Epithelial cell of proximal tubule (primary cell): ENCODE data around the gene SUPT3H. TPM values are rescaled to one million over a fixed set of nuclear protein-coding genes. Genes with fewer than 3 reads are reported as not detected.

Experiments
- DNase-seq: peaks from one replicate; pipeline ENCODE4 v3.0.0-alpha.2; 2011; ENCODE audit warnings: low read depth
- H3K4me3 ChIP-seq: 2 replicates; pipeline ENCODE4 v1.5.1; 2011; ENCODE audit warnings: low read depth, mild to moderate bottlenecking, low read length
- total RNA-seq: library from RNA; depleted of rRNA; stranded (reverse); fragments of >200 nt; gene quantifications from 2 replicates; pipeline ENCODE4 v1.2.3, GENCODE V29; 2015
- TF ChIP-seq, protein P1 (sequence below): conservative IDR thresholded peaks from 2 replicates; pipeline ENCODE4 v1.5.1; 2012; ENCODE audit warnings: low read depth, mild to moderate bottlenecking, low read length

SUPT3H gene
- total RNA-seq, 1 donor from 2014 or later, result 11.5 TPM

DNA sequence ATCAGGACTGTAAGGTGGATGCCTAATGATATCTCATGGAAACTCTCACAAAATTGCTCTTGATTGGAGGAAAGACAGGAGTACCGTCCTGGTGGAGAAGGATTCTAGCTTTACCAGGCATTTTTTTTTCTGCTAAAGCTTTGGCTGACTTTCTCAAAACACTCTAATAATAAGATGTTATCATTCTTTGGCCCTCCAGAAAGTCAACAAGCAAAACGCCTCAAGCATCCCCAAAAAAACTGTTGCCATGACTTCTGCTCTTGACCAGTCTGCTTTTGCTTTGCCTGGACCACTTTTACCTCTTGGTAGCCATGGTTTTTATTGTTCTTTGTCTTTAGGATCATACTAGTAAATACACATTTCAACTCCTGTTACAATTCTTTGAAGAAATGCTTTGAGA lies 105.1 kb downstream of the SUPT3H start:
- H3K4me3 ChIP-seq, result no peak overlapping the region
- TF ChIP-seq, protein P1, sequence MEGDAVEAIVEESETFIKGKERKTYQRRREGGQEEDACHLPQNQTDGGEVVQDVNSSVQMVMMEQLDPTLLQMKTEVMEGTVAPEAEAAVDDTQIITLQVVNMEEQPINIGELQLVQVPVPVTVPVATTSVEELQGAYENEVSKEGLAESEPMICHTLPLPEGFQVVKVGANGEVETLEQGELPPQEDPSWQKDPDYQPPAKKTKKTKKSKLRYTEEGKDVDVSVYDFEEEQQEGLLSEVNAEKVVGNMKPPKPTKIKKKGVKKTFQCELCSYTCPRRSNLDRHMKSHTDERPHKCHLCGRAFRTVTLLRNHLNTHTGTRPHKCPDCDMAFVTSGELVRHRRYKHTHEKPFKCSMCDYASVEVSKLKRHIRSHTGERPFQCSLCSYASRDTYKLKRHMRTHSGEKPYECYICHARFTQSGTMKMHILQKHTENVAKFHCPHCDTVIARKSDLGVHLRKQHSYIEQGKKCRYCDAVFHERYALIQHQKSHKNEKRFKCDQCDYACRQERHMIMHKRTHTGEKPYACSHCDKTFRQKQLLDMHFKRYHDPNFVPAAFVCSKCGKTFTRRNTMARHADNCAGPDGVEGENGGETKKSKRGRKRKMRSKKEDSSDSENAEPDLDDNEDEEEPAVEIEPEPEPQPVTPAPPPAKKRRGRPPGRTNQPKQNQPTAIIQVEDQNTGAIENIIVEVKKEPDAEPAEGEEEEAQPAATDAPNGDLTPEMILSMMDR, result no peak
- no peak for DNase-seq

DNA sequence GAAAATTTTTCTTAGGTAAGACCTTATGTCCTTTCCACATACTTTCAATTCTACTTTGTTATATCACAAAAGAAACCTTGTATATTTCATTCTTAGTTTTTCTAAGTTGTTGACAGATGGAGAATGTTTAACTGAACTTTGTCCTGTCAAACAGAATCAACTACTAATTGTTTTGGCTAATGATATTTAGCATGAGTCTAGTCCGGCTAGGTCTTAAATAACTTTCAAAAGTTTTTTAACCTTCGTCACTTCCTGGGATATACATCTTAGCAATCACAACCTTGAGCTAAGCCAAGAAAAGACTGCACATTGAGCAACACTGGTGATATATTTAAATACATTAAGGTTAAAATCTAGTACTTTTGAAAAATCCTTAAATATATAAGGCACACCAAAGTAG lies 112.5 kb downstream of the SUPT3H start:
- DNase-seq, result no peak
- TF ChIP-seq, protein P1, result no peak
- no peak overlapping the region for H3K4me3 ChIP-seq

DNA sequence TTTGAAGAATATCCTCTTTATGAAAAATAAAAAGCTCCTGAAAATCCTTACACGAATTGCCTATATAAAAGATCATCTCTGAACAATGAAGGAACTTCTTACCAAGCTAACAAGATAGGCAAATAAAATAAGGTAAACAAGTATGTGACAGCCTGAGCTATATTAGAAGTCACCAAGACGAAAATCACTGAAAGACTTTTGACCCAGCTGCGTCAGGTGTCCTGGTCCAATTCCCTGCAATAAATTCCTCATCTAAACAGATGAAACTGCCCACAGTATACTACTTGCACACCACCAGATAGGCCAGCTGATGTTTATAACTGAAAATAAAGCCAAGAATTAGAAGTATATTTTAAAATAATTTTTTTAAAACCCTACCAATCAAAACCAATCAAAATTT lies 117.0 kb downstream of the SUPT3H start:
- TF ChIP-seq, protein P1, result no peak
- no peak overlapping the region for H3K4me3 ChIP-seq
- no peak for DNase-seq

DNA sequence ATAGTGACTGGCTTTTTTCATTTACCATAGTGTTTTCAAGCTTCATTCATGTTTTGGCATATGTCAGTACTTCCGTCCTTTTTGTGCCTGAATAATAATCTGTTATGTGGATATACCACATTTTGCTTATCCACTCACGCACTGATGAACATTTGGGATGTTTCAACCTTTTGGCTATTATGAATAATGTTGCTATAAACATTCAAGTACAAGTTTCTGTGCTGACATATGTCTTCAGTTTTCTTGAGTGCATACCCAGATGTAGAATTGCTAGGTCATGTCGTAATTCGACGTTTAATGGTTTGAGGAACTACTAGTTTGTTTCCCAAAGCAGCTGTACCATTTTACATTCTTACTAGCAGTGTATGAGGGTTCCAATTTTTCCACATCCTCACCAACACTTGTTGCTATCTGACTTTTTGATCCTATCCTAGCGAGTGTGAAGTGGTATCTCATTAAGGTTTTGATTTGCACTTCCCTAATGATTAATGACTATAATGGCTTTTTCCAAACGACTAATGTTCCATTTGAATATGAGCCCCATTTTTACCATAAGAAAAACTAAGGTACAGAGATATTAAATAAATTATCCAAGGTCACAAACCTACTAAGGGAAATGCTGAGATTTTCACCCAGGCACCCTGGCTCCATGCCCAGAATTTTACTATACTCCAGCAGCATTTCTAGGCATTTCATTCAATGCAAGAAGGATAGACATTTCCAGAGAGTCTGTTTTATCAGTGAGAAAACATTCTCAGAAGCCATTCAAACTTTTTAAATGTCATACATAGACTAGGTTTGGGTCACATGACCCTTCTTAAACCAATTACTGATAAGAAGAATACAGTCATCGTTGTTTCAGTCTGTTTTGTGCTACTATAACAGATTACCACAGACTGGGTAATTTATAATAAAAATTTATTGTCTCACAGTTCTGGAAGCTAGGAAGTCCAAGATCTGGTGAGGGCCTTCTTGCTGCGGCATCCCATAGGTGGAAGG lies 120.7 kb downstream of the SUPT3H start:
- H3K4me3 ChIP-seq, result no peak overlapping the region
- DNase-seq, result no peak
- TF ChIP-seq, protein P1, result no peak

DNA sequence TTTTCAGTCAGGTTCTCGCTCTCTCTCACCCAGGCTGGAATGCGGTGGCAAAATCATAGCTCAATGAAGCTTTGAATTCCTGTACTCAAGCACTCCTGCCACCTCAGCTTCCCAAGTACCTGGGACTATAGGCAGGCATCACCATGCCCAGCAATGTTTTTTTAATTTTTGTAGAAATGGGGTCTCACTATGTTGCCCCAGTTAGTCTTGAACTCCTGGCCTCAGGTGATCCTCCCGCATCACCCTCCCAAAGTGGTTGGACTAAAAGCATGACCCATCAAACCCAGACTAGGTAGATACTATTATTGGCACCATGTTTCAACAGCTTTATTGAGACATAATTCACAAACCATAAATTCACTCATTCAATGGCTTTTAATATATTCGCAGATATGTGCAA lies 122.3 kb downstream of the SUPT3H start:
- TF ChIP-seq, protein P1, result no peak
- no peak for DNase-seq
- no peak overlapping the region for H3K4me3 ChIP-seq

DNA sequence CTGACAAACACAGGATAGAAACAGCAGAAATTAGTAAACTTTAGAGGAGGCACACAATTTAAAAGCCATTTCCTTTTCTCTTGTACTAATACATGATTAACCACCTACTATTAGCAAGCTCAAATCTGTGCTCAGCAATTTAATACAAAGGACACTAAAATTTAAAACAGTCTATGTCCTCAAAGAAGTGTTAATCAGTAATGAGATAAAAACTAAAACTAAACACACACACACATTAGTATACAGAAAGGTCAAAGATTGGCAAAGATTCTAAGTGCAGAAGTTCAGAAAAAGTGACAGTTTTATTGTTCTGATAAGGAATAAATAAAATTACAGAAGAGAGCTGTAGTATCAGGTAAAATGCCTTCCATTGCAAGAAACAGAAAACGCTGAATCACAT lies 123.5 kb downstream of the SUPT3H start:
- DNase-seq, result no peak
- TF ChIP-seq, protein P1, result no peak
- no peak overlapping the region for H3K4me3 ChIP-seq
